Left ventricle myocardium inferior (tissue), 1 donor: ENCODE results near the gene PIAS2. TPM values are rescaled to one million over a fixed set of nuclear protein-coding genes. Genes with fewer than 3 reads are reported as not detected.

Experiments used
- DNase-seq: peaks from one replicate; pipeline ENCODE4 v3.0.0-alpha.2; 2020
- H3K27ac ChIP-seq: fragments of 200-600 bp; replicated peaks from 2 replicates; pipeline ENCODE4 v1.8.0; 2021
- H3K27me3 ChIP-seq: fragments of 200-600 bp; 2 replicates; pipeline ENCODE4 v1.8.0; 2021; ENCODE audit warnings: low read depth
- H3K36me3 ChIP-seq: fragments of 200-600 bp; 2 replicates; pipeline ENCODE4 v1.8.0; 2021
- H3K4me1 ChIP-seq: fragments of 200-600 bp; 2 replicates; pipeline ENCODE4 v1.8.0; 2021
- H3K4me3 ChIP-seq: fragments of 200-600 bp; 2 replicates; pipeline ENCODE4 v1.8.0; 2021; ENCODE audit warnings: mild to moderate bottlenecking, moderate library complexity
- H3K9me3 ChIP-seq: fragments of 200-600 bp; replicated peaks from 2 replicates; pipeline ENCODE4 v1.8.0; 2021
- intact Hi-C: fragments of 100-400 bp; cut with micrococcal nuclease; formaldehyde crosslinking; loops from one replicate; pipeline ENCODE4 v1.11.0; 2022
- total RNA-seq: library from RNA; stranded (reverse); fragmentation: NEBNext Ultra II Directional; extraction: Animal tissue kit (Norgen Biotek cat#: 25700); gene quantifications from one replicate; pipeline ENCODE4 v1.2.1, GENCODE V29; 2021
- TF ChIP-seq, protein P1 (sequence below): fragments of 200-600 bp; IDR thresholded peaks from 2 replicates; pipeline ENCODE4 v1.8.0; 2021; ENCODE audit warnings: antibody characterized with exemption, mild to moderate bottlenecking, borderline replicate concordance
- donor health status: DM: no; HTN: yes; CAD: no; lungs with severe emphysema.

PIAS2 gene
- total RNA-seq, 1 donor from 2014 or later = 33.2 TPM

DNA sequence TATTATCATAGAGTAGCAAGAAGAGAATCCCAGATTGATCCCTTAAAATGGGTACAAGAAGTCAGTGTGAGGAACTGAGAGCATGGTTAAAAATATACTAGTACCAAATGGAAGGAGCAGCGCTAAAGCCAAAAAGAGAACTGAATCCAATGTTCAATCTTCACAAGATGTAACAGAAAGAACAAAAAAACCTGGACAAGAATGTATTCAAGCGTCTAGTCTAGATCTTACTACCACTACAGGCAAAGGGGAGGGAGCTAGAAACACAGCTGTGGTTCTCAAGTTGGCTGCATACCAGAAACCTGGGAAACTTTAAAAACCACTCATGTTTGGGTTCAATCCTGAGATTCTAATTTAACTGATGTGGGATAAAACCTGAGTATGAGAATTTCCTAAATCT, 57.5 kb downstream of the PIAS2 start:
- intact Hi-C loops = no loop called here
- no peak for DNase-seq
- TF ChIP-seq, protein P1, sequence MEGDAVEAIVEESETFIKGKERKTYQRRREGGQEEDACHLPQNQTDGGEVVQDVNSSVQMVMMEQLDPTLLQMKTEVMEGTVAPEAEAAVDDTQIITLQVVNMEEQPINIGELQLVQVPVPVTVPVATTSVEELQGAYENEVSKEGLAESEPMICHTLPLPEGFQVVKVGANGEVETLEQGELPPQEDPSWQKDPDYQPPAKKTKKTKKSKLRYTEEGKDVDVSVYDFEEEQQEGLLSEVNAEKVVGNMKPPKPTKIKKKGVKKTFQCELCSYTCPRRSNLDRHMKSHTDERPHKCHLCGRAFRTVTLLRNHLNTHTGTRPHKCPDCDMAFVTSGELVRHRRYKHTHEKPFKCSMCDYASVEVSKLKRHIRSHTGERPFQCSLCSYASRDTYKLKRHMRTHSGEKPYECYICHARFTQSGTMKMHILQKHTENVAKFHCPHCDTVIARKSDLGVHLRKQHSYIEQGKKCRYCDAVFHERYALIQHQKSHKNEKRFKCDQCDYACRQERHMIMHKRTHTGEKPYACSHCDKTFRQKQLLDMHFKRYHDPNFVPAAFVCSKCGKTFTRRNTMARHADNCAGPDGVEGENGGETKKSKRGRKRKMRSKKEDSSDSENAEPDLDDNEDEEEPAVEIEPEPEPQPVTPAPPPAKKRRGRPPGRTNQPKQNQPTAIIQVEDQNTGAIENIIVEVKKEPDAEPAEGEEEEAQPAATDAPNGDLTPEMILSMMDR = no peak
- no peak overlapping the region for H3K4me3 ChIP-seq
- no peaks in the 10 kb centered on the region for H3K9me3 ChIP-seq
- peaks cover 10% of the 10 kb centered on the region for H3K4me1 ChIP-seq
- H3K27me3 ChIP-seq = no peaks in the 10 kb centered on the region
- H3K36me3 ChIP-seq = peaks cover 11% of the 10 kb centered on the region
- H3K27ac ChIP-seq = no peak overlapping the region

DNA sequence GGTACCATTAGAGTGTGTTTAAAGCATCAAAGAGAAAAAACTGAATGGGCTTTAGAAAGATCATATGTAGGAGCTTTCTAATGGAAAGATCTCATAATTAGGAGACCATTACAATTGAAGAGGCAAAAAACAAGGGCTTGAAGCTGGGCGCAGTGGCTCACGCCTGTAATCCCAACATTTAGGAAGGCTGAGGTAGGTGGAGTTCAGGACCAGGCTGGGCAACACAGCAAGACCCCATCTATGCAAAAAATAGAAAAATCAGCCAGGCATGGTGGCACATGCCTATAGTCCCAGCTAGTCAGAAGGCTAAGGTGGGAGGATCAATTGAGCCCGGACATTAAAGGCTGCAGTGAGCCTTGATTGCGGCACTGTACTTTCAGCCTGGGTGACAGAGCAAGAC, 59.0 kb downstream of the PIAS2 start:
- no peak for DNase-seq
- intact Hi-C loops = no loop called here
- H3K9me3 ChIP-seq = no peaks in the 10 kb centered on the region
- H3K4me3 ChIP-seq = no peak overlapping the region
- no peaks in the 10 kb centered on the region for H3K27me3 ChIP-seq
- peaks cover 25% of the 10 kb centered on the region for H3K36me3 ChIP-seq
- H3K4me1 ChIP-seq = peaks cover 10% of the 10 kb centered on the region
- no peak overlapping the region for H3K27ac ChIP-seq
- TF ChIP-seq, protein P1 = no peak

DNA sequence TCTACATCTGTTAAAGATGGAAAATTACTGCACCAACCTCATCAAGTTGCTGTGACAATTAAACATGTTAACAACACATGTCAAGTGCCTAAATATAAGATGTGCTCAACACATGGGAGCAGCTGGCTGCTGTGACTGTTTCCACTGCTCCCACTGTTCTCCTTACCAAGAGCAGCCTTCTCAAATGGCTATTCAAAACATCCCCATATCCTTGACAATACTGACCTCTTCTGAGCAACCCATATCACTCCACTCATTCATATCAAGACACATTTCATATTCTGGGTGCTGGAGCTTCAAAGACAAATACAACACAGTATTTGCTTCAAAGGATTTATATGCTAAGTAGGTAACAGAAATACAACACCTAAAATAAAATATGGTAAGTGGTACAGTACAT, 60.3 kb downstream of the PIAS2 start:
- H3K27ac ChIP-seq = no peak overlapping the region
- intact Hi-C loops = no loop called here
- DNase-seq = no peak
- TF ChIP-seq, protein P1 = no peak
- H3K27me3 ChIP-seq = no peaks in the 10 kb centered on the region
- no peak overlapping the region for H3K4me3 ChIP-seq
- H3K36me3 ChIP-seq = peaks cover 28% of the 10 kb centered on the region
- no peaks in the 10 kb centered on the region for H3K9me3 ChIP-seq
- H3K4me1 ChIP-seq = peaks cover 10% of the 10 kb centered on the region

DNA sequence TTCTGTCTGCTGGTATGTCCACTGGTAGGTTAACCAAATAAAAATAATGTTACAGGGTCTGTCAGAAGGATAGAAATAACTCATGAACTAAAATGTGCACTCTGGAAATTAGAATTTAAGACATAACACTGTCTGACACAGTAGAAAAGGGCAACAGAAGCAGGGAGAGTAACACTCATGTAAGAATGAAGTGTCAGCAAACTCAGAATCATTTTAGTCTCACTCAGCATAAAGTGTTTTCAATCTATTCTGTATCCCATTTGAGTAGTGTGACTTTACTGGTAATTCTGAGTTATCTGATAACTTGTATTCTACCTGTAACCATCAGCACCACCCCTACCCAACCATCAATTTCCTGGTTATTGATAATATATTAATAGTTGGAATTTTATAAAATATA, 68.3 kb downstream of the PIAS2 start:
- H3K27me3 ChIP-seq = no peaks in the 10 kb centered on the region
- intact Hi-C loops = no loop called here
- DNase-seq = no peak
- peaks cover 19% of the 10 kb centered on the region for H3K36me3 ChIP-seq
- no peak overlapping the region for H3K4me3 ChIP-seq
- no peaks in the 10 kb centered on the region for H3K9me3 ChIP-seq
- TF ChIP-seq, protein P1 = no peak
- no peak overlapping the region for H3K27ac ChIP-seq
- no peaks in the 10 kb centered on the region for H3K4me1 ChIP-seq

DNA sequence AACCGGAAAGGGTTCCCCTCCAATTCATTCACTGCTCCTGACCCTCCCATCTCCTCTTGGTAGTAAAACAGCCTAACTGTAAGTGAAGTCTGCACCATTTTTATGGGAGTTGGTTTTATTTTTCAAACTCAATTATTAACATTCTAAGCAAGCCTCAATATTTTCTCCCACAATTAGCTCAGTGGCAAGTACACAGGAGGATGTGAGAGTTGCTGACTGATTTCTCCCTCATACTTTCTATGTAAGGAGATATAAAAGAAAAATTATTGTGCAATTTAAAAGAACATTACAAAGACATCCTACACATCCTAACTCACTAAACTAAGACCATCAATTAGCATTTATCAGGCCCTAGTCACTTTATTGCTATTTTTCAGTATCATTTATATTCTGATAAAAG, 73.9 kb downstream of the PIAS2 start:
- H3K27ac ChIP-seq = no peak overlapping the region
- H3K4me1 ChIP-seq = no peaks in the 10 kb centered on the region
- no peaks in the 10 kb centered on the region for H3K9me3 ChIP-seq
- H3K4me3 ChIP-seq = no peak overlapping the region
- TF ChIP-seq, protein P1 = no peak
- intact Hi-C loops = no loop called here
- H3K27me3 ChIP-seq = no peaks in the 10 kb centered on the region
- H3K36me3 ChIP-seq = peaks cover 11% of the 10 kb centered on the region
- DNase-seq = no peak

DNA sequence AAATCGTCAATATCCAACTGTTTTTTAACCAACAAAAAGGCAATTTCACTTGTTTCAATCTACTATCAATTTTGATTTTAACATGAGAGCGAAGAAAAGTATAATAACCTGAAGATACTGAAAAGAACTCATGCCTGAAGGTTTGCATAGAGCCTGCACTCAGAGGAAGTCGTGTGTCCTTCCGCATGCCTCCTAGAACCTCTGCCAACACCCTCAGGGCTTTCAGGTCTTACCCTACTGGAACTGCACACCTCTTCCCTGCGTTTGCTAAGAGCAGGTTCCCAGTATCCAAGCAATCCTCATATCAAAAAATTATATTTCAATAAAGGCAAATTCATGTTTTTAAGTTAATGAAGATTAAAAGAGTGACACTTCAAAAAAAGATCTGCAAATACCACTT, 74.7 kb downstream of the PIAS2 start:
- no peaks in the 10 kb centered on the region for H3K27me3 ChIP-seq
- H3K9me3 ChIP-seq = no peaks in the 10 kb centered on the region
- no peak overlapping the region for H3K4me3 ChIP-seq
- no peaks in the 10 kb centered on the region for H3K4me1 ChIP-seq
- H3K27ac ChIP-seq = no peak overlapping the region
- TF ChIP-seq, protein P1 = no peak
- intact Hi-C loops = no loop called here
- peaks cover 11% of the 10 kb centered on the region for H3K36me3 ChIP-seq
- DNase-seq = no peak
